Body of pancreas (tissue), 4 donors: ENCODE results near the gene QKI.

Source experiments
- CTCF ChIP-seq, 7 experiments: fragments of 450-650 bp in 4 of 7; fragments of 200-600 bp in 3 of 7; sonication (generic) in 3 of 7; IDR thresholded peaks; one replicate each; pipeline ENCODE4 v1.5.1; 2016 to 2019; ENCODE audit warnings: antibody characterized with exemption in 7 of 7
- POLR2A ChIP-seq, 3 donors: fragments of 450-650 bp; IDR thresholded peaks; one replicate each; pipeline ENCODE4 v1.6.1; 2016; ENCODE audit warnings: antibody characterized with exemption in 3 of 3, mild to moderate bottlenecking in 2 of 3

GRCh38 chr6:163389354-163389753 lies 25.2 kb upstream of the QKI start:
- TF ChIP-seq POLR2A (IDR thresholded peaks at IDR 0.05): no peak
- TF ChIP-seq CTCF (IDR thresholded peaks at IDR 0.05): no peak
